Mucosa of stomach (tissue), 1 donor: ENCODE measurements around the gene RFC1.
"Not testable (repeated sequence)": the region's sequence is repeated elsewhere in the genome, so short reads cannot be mapped to it uniquely, and the experiment has no call there.

Experiments
- H3K27me3 ChIP-seq: one replicate; pipeline ENCODE4 v1.7.0; 2013; ENCODE audit warnings: mild to moderate bottlenecking, low read length; ENCODE audit not compliant: control insufficient read depth, insufficient read depth
- H3K36me3 ChIP-seq: one replicate; pipeline ENCODE4 v1.7.0; 2013; ENCODE audit warnings: low read length; ENCODE audit not compliant: control insufficient read depth, insufficient read depth
- H3K4me1 ChIP-seq: one replicate; pipeline ENCODE4 v1.7.0; 2013; ENCODE audit warnings: mild to moderate bottlenecking, low read length; ENCODE audit not compliant: control insufficient read depth, insufficient read depth
- H3K4me3 ChIP-seq: one replicate; pipeline ENCODE4 v1.7.0; 2013; ENCODE audit warnings: low read length
- H3K9ac ChIP-seq: one replicate; pipeline ENCODE4 v1.7.0; 2013; ENCODE audit warnings: mild to moderate bottlenecking, low read length, moderate library complexity
- H3K9me3 ChIP-seq: one replicate; pipeline ENCODE4 v1.7.0; 2013; ENCODE audit warnings: mild to moderate bottlenecking, low read length, moderate library complexity; ENCODE audit not compliant: control insufficient read depth
- donor health status: Pancreatic carcinoma.

Gene RFC1

GRCh38 chr4:39291686-39292085 lies 74.5 kb downstream of the RFC1 start:
- H3K4me1 ChIP-seq = no peaks in the 10 kb centered on the region
- H3K4me3 ChIP-seq = no peak overlapping the region
- peaks cover 12% of the 10 kb centered on the region for H3K36me3 ChIP-seq
- no peaks in the 10 kb centered on the region for H3K27me3 ChIP-seq
- H3K9ac ChIP-seq = no peak overlapping the region
- H3K9me3 ChIP-seq = no peaks in the 10 kb centered on the region

DNA sequence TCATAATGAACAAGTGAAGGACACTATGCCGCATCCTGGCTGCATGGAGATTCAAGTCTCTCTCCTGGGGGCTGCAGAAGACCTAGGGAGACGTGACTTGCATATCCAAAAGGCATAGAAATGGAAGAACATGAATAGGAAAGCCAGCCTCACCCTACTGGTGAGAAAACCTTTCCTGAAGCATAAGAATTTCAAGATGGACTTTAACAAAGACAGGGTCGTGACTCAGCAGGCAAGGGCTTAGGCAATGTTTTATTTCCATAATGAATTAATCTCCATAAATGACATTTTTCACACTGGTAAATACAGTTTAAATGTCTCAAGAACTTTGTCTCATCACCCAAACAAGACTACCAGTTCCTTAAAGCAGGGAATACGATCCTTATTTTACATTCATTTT lies 78.9 kb downstream of the RFC1 start:
- H3K9ac ChIP-seq = no peak overlapping the region
- no peaks in the 10 kb centered on the region for H3K27me3 ChIP-seq
- H3K4me3 ChIP-seq = no peak overlapping the region
- no peaks in the 10 kb centered on the region for H3K4me1 ChIP-seq
- H3K9me3 ChIP-seq = no peaks in the 10 kb centered on the region
- peaks cover 8% of the 10 kb centered on the region for H3K36me3 ChIP-seq

GRCh38 chr4:39286263-39286662 lies 79.9 kb downstream of the RFC1 start:
- no peak overlapping the region for H3K4me3 ChIP-seq
- no peaks in the 10 kb centered on the region for H3K27me3 ChIP-seq
- H3K4me1 ChIP-seq = no peaks in the 10 kb centered on the region
- H3K9ac ChIP-seq = no peak overlapping the region
- H3K9me3 ChIP-seq = no peaks in the 10 kb centered on the region
- peaks cover 8% of the 10 kb centered on the region for H3K36me3 ChIP-seq

GRCh38 chr4:39285853-39286252 lies 80.3 kb downstream of the RFC1 start:
- no peaks in the 10 kb centered on the region for H3K9me3 ChIP-seq
- H3K9ac ChIP-seq = no peak overlapping the region
- H3K4me1 ChIP-seq = no peaks in the 10 kb centered on the region
- H3K27me3 ChIP-seq = no peaks in the 10 kb centered on the region
- H3K4me3 ChIP-seq = no peak overlapping the region
- H3K36me3 ChIP-seq = peaks cover 8% of the 10 kb centered on the region

GRCh38 chr4:39285111-39285795 lies 80.9 kb downstream of the RFC1 start:
- no peaks in the 10 kb centered on the region for H3K4me1 ChIP-seq
- H3K4me3 ChIP-seq = no peak overlapping the region
- peaks cover 8% of the 10 kb centered on the region for H3K36me3 ChIP-seq
- no peaks in the 10 kb centered on the region for H3K9me3 ChIP-seq
- no peaks in the 10 kb centered on the region for H3K27me3 ChIP-seq
- H3K9ac ChIP-seq = no peak overlapping the region

DNA sequence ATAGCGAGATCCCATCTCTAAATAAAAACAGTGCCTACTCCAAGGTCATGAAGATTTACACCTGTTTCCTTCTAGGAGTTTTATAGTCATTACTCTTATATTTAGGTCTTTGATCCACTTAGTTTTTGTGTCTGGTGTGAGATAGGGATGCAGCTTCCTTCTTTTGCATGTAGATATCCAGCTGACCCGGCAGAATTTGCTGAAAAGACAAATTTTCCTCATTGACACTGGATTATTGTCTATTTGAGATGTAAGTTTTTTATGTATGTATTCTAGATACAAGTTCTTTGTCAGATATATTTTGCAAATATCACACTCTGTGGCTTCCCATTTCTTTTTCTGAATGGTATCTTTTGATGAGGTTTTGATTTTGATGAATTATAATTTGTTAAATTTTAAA lies 85.4 kb downstream of the RFC1 start:
- Histone ChIP-seq H3K4me3 (no peak overlapping the region), H3K9me3 (no peaks in the 10 kb centered on the region), H3K4me1 (no peaks in the 10 kb centered on the region), H3K36me3 (no peaks in the 10 kb centered on the region), H3K27me3 (no peaks in the 10 kb centered on the region), H3K9ac (no peak overlapping the region)

DNA sequence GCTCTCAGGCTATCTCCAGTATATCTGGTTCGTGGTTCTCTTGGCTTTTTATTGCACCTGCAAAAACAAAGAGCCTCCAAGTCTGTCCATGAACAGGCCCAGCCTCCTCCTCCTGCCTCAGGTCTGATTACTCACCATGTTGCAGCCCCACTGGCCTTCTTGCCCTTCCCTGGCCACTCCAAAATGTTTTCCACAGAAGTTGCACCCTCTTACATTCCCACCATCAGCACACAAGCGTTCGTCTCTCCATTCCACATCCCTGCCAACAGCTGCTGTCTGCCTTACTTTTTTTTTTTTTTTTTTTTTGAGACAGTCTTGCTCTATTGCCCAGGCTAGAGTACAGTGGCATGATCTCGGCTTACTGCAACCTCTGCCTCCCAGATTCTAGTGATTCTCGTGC lies 86.7 kb downstream of the RFC1 start:
- H3K27me3 ChIP-seq = no peaks in the 10 kb centered on the region
- H3K9ac ChIP-seq = no peak overlapping the region
- H3K36me3 ChIP-seq = no peaks in the 10 kb centered on the region
- no peaks in the 10 kb centered on the region for H3K9me3 ChIP-seq
- no peaks in the 10 kb centered on the region for H3K4me1 ChIP-seq
- H3K4me3 ChIP-seq = no peak overlapping the region

DNA sequence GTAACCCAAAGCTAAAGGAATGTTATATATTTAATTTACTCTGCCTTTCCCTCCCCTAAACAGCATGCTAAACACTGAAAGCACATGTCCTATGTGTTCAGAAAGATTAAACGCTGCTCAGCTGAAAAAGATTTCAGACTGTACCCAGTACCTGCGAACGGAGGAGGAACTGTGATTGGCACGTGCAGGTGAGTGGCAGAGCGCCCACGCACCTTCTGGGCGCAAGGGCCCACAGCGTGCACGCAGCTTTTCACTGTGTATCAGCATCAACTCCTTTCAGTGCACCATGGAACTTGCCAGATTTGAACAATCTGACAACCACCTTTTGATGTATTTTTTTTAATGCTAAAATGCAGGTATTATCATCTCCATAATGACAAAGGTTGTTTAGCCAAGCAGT lies 87.7 kb downstream of the RFC1 start:
- Histone ChIP-seq H3K4me3 (no peak overlapping the region), H3K27me3 (no peaks in the 10 kb centered on the region), H3K9me3 (no peaks in the 10 kb centered on the region), H3K9ac (no peak overlapping the region), H3K4me1 (no peaks in the 10 kb centered on the region), H3K36me3 (no peaks in the 10 kb centered on the region)

- H3K9me3 ChIP-seq, H3K4me1 ChIP-seq, H3K4me3 ChIP-seq, H3K36me3 ChIP-seq, H3K27me3 ChIP-seq, H3K9ac ChIP-seq: not testable (repeated sequence)
Measured at GRCh38 chr4:39277661-39278060, 88.5 kb downstream of the RFC1 start.

DNA sequence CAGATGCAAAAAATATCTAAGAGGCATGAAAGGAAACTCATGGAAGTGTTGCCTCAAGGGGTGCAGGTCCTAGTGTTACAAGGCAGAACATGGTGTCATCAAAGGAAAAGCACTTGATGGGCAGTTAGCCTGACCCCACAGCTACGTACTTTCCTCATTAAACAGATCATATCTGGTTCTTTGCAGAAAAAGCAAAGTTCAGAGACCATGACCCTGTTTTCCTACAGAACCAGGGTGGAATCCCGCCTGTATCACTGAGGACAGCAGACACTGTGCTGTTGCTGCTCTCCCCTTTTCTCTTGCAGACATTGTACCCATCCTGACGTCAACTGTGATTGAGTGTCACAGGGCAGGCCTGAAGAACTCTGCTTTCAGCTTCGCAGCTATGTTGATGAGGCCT lies 91.7 kb downstream of the RFC1 start:
- H3K4me3 ChIP-seq = no peak overlapping the region
- H3K27me3 ChIP-seq = no peaks in the 10 kb centered on the region
- H3K9ac ChIP-seq = no peak overlapping the region
- no peaks in the 10 kb centered on the region for H3K36me3 ChIP-seq
- H3K4me1 ChIP-seq = no peaks in the 10 kb centered on the region
- H3K9me3 ChIP-seq = no peaks in the 10 kb centered on the region

DNA sequence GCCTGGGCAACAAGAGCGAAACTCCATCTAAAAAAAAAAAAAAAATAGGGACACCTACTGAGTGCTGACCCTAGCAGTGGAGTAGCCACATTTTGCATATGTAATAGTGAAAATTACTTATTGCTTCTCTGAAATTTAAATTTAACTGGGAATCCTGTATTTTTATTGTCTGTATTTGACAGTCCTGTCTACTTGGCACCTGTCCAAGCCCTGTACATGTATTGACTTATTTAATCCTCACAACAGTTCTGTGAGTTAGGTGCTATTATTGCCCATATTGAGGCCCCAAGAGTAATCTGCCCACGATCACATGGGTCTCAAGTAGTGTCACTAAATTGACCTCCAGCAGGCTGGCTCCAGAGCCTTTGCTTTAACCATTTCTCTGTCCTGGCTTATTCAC lies 102.3 kb downstream of the RFC1 start:
- Histone ChIP-seq H3K9me3 (no peaks in the 10 kb centered on the region), H3K36me3 (no peaks in the 10 kb centered on the region), H3K4me1 (no peaks in the 10 kb centered on the region), H3K27me3 (no peaks in the 10 kb centered on the region), H3K9ac (no peak overlapping the region), H3K4me3 (no peak overlapping the region)

DNA sequence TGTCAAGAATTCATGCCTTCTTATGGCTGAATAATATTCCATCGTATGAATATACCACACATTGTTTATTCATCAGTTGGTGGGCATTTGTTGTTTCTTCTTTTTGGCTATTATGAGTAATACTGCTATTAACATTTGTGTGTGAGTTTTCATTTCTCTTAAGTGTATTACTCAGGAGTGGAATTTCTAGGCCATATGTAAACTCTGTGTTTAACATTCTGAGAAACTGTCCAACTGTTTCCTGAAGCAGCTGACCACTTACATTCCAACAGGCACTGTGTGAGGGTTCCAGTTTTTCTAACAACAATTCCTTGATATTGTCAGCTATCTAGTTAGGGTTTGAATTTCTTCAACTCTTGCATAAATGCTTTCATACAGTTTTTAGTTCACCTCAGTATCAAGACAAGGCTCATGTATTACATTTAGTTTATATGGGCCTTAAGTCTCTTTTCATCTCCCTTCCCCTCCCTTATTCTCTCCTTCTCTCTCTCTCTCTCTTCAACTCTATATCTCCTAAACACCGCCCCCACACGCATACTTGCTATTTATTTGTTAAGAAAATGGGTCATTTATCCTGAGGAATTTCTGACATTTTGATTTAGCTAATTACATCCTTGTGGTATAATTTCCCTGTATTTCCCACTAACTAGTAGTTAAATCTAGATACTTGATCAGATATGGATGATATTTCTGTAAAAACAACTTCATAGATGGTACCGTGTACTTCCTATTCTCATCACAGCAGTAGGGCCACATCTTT lies 106.4 kb downstream of the RFC1 start:
- no peaks in the 10 kb centered on the region for H3K27me3 ChIP-seq
- no peaks in the 10 kb centered on the region for H3K9me3 ChIP-seq
- no peaks in the 10 kb centered on the region for H3K36me3 ChIP-seq
- no peaks in the 10 kb centered on the region for H3K4me1 ChIP-seq
- H3K4me3 ChIP-seq = no peak overlapping the region
- H3K9ac ChIP-seq = no peak overlapping the region
